Keratinocyte (primary cell): Measurements from ENCODE around the gene SOHLH2. TPM values are rescaled to one million over a fixed set of nuclear protein-coding genes. Genes with fewer than 3 reads are reported as not detected.

Experiments
- DNase-seq: peaks from one replicate; pipeline ENCODE4 v3.0.0-alpha.2; 2011; ENCODE audit warnings: low read depth, missing footprints, low spot score
- FAIRE-seq: peaks from 2 replicates; lab custom pipeline; 2011; peaks lifted over from hg19 to GRCh38; lab: Jason Lieb, UNC
- H2AFZ ChIP-seq: 2 replicates; pipeline ENCODE4 v1.6.0; 2012; ENCODE audit warnings: low read length, control low read depth, inconsistent platforms; ENCODE audit not compliant: control insufficient read depth
- H3K27ac ChIP-seq: 2 replicates; pipeline ENCODE4 v1.5.1; 2011; ENCODE audit warnings: low read length; ENCODE audit not compliant: control insufficient read depth, insufficient read depth
- H3K27me3 ChIP-seq: 3 replicates; pipeline ENCODE4 v1.6.0; 2011; ENCODE audit warnings: low read length; ENCODE audit not compliant: control insufficient read depth, insufficient read depth; ENCODE audit errors: extremely low read depth
- H3K36me3 ChIP-seq, 2 experiments: 2 replicates in 1 of 2; 3 replicates in 1 of 2; pipeline ENCODE4 v1.5.1; 2011; ENCODE audit warnings: low read length in 2 of 2, mild to moderate bottlenecking in 1 of 2; ENCODE audit not compliant: control insufficient read depth in 2 of 2, insufficient read depth in 2 of 2; ENCODE audit errors: extremely low read depth in 1 of 2
- H3K4me1 ChIP-seq: 3 replicates; pipeline ENCODE4 v1.5.1; 2011; ENCODE audit warnings: low read length; ENCODE audit not compliant: control insufficient read depth, insufficient read depth; ENCODE audit errors: extremely low read depth
- H3K4me2 ChIP-seq: 3 replicates; pipeline ENCODE4 v1.6.0; 2011; ENCODE audit warnings: low read depth, low read length; ENCODE audit not compliant: control insufficient read depth, insufficient read depth; ENCODE audit errors: extremely low read depth
- H3K4me3 ChIP-seq, 3 experiments: fragments of 200-600 bp in 1 of 3; sonication (generic) in 1 of 3; 2 replicates in 2 of 3; 3 replicates in 1 of 3; pipeline ENCODE4 v1.5.1; 2011 to 2016; ENCODE audit warnings: low read length in 3 of 3, mild to moderate bottlenecking in 3 of 3, control low read depth in 2 of 3, inconsistent platforms in 1 of 3, low read depth in 1 of 3, mixed read lengths in 1 of 3, mixed run types in 1 of 3, moderate library complexity in 1 of 3; ENCODE audit not compliant: control insufficient read depth in 2 of 3, insufficient read depth in 2 of 3; ENCODE audit errors: extremely low read depth in 1 of 3
- H3K79me2 ChIP-seq: 2 replicates; pipeline ENCODE4 v1.6.0; 2012; ENCODE audit warnings: low read length; ENCODE audit not compliant: control insufficient read depth, insufficient read depth
- H3K9ac ChIP-seq: 3 replicates; pipeline ENCODE4 v1.6.0; 2011; ENCODE audit warnings: low read length; ENCODE audit not compliant: control insufficient read depth, insufficient read depth; ENCODE audit errors: extremely low read depth
- H3K9me1 ChIP-seq: 3 replicates; pipeline ENCODE4 v1.6.0; 2011; ENCODE audit warnings: low read length; ENCODE audit not compliant: control insufficient read depth, insufficient read depth; ENCODE audit errors: extremely low read depth
- H3K9me3 ChIP-seq: 2 replicates; pipeline ENCODE4 v1.5.1; 2012; ENCODE audit warnings: low read depth, low read length; ENCODE audit not compliant: control insufficient read depth
- H4K20me1 ChIP-seq: 3 replicates; pipeline ENCODE4 v1.6.0; 2011; ENCODE audit warnings: low read length; ENCODE audit not compliant: control insufficient read depth, insufficient read depth; ENCODE audit errors: extremely low read depth
- EZH2 ChIP-seq: IDR thresholded peaks from one replicate; pipeline ENCODE4 v1.6.1; 2012; ENCODE audit warnings: inconsistent platforms, mild to moderate bottlenecking, low read length, moderate library complexity
- dilution Hi-C: fragments of 300-500 bp; cut with MboI; formaldehyde crosslinking; loops from one replicate; pipeline ENCODE4 v1.7.0; 2020; ENCODE audit warnings: low sequenced_read_pairs; ENCODE audit not compliant: extremely low pct_ligation_motif_present
- polyA plus RNA-seq, 5 experiments: library from polyadenylated mRNA; depleted of rRNA in 3 of 5; stranded (reverse) in 3 of 5; stranded (forward) in 1 of 5; unstranded in 1 of 5; fragments of >200 nt; gene quantifications; 1 replicate in 1 of 5; 2 replicates in 3 of 5; 3 replicates in 1 of 5; pipeline versions ENCODE4 v1.2.1 to v1.2.3, GENCODE V29; 2011 to 2012; ENCODE audit warnings: missing spikeins in 2 of 5, low read depth in 1 of 5, low replicate concordance in 1 of 5
- TF ChIP-seq, protein P1 (sequence below), 3 experiments: IDR thresholded peaks in 1 of 3; conservative IDR thresholded peaks in 1 of 3; optimal IDR thresholded peaks in 1 of 3; 2 replicates in 2 of 3; 3 replicates in 1 of 3; pipeline versions ENCODE3 to v1.5.1; 2011; ENCODE audit warnings: low read length in 3 of 3, mild to moderate bottlenecking in 3 of 3, moderate library complexity in 2 of 3, control low read depth in 1 of 3, inconsistent platforms in 1 of 3; ENCODE audit not compliant: insufficient read depth in 2 of 3; ENCODE audit errors: extremely low read depth in 1 of 3

Gene SOHLH2
- polyA plus RNA-seq, 1 donor (not counting 4 experiments of a cell fraction or from before 2014, with no cell fraction given), result not detected

DNA sequence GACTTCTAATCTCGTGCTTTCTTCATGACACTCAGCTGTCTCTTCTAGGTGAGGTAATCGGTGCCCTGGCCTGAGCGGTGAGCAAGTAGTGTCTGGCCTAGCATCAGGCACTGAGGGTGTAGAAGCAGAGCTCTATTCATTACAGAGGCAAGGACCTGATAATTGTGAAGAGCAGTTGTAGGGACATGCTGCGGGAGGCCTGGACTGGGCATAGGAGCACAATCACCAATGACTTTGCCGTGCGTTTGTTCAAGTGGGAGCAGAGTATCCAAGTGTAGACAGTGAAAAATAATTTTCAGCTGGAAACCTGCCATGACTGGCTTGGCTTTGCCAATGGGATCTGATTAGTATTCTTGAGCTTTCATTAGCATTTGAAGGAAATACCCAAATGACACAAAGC, 51.1 kb downstream of the SOHLH2 start:
- Histone ChIP-seq H3K36me3 (no peaks in the 10 kb centered on the region), H3K9me1 (no peaks in the 10 kb centered on the region), H3K9ac (no peak overlapping the region), H3K27ac (no peak overlapping the region), H2AFZ (no peak overlapping the region), H3K4me2 (no peak overlapping the region), H3K4me3 (no peak overlapping the region), H3K27me3 (no peaks in the 10 kb centered on the region), H3K4me1 (peaks cover 3% of the 10 kb centered on the region), H4K20me1 (no peaks in the 10 kb centered on the region), H3K9me3 (no peaks in the 10 kb centered on the region), H3K79me2 (no peaks in the 10 kb centered on the region)
- DNase-seq (no peak), FAIRE-seq (no peak)
- dilution Hi-C loops, result no loop called here
- no peak for TF ChIP-seq EZH2

DNA sequence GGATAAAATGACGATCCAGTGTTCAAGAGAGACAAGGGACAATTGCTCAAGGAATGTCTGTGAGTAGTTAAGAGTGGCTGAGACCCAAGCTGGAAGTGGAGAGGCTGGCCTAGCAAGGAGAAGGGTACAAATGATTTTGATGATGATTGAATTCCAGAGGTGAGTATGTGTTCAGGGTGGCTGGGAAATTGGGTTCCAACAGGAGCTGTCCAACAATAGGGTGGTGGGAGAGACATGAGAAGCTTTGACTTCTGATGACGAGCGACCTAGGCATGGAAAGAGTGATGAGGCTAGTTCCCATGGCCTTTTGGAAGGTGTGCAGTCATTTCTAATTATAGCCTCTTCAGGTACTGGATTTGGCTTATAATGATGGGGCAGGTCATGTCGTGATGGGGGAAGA, 54.1 kb downstream of the SOHLH2 start:
- dilution Hi-C loops, result no loop called here

More for the DNA sequence above, 54.1 kb downstream of the SOHLH2 start:
- no peaks in the 10 kb centered on the region for H3K27me3 ChIP-seq
- H3K27ac ChIP-seq, result no peak overlapping the region
- H3K4me3 ChIP-seq, result no peak overlapping the region
- FAIRE-seq, result no peak
- TF ChIP-seq, protein P1, sequence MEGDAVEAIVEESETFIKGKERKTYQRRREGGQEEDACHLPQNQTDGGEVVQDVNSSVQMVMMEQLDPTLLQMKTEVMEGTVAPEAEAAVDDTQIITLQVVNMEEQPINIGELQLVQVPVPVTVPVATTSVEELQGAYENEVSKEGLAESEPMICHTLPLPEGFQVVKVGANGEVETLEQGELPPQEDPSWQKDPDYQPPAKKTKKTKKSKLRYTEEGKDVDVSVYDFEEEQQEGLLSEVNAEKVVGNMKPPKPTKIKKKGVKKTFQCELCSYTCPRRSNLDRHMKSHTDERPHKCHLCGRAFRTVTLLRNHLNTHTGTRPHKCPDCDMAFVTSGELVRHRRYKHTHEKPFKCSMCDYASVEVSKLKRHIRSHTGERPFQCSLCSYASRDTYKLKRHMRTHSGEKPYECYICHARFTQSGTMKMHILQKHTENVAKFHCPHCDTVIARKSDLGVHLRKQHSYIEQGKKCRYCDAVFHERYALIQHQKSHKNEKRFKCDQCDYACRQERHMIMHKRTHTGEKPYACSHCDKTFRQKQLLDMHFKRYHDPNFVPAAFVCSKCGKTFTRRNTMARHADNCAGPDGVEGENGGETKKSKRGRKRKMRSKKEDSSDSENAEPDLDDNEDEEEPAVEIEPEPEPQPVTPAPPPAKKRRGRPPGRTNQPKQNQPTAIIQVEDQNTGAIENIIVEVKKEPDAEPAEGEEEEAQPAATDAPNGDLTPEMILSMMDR (optimal IDR thresholded peaks at IDR 0.05 in 1 of 3, IDR thresholded peaks at IDR 0.05 in 1 of 3, conservative IDR thresholded peaks at IDR 0.05 in 1 of 3; ENCODE audit: extremely low read depth in 1 of 3, insufficient read depth in 2 of 3, low read length in 3 of 3), result no peak
- no peak for TF ChIP-seq EZH2
- no peaks in the 10 kb centered on the region for H3K36me3 ChIP-seq
- no peaks in the 10 kb centered on the region for H3K9me1 ChIP-seq
- H3K9ac ChIP-seq, result no peak overlapping the region
- no peak overlapping the region for H3K4me2 ChIP-seq
- H3K79me2 ChIP-seq, result no peaks in the 10 kb centered on the region
- no peak overlapping the region for H2AFZ ChIP-seq
- no peaks in the 10 kb centered on the region for H3K9me3 ChIP-seq
- H4K20me1 ChIP-seq, result no peaks in the 10 kb centered on the region
- peaks cover 3% of the 10 kb centered on the region for H3K4me1 ChIP-seq
- DNase-seq, result no peak
